ENCODE data around the gene RUBCNL. TPM values are rescaled to one million over a fixed set of nuclear protein-coding genes. Genes with fewer than 3 reads are reported as not detected.

The RUBCNL gene
- total RNA-seq, 2 donors from 2014 or later = 2.1 to 2.3 TPM

GRCh38 chr13:46354156-46355087, 32.6 kb downstream of the RUBCNL start:
- Histone ChIP-seq H3K4me1 (no peaks in the 10 kb centered on the region), H3K27ac (peak overlapping the region in 1 of 4 donors; percentile 52), H3K9me3 (no peaks in the 10 kb centered on the region), H3K4me3 (no peak overlapping the region), H3K36me3 (replicated peaks in 1 of 2; ENCODE audit: insufficient read depth in 1 of 2, low read depth in 2 of 2) (no peaks in the 10 kb centered on the region), H3K27me3 (no peaks in the 10 kb centered on the region)
- TF ChIP-seq, protein P1, sequence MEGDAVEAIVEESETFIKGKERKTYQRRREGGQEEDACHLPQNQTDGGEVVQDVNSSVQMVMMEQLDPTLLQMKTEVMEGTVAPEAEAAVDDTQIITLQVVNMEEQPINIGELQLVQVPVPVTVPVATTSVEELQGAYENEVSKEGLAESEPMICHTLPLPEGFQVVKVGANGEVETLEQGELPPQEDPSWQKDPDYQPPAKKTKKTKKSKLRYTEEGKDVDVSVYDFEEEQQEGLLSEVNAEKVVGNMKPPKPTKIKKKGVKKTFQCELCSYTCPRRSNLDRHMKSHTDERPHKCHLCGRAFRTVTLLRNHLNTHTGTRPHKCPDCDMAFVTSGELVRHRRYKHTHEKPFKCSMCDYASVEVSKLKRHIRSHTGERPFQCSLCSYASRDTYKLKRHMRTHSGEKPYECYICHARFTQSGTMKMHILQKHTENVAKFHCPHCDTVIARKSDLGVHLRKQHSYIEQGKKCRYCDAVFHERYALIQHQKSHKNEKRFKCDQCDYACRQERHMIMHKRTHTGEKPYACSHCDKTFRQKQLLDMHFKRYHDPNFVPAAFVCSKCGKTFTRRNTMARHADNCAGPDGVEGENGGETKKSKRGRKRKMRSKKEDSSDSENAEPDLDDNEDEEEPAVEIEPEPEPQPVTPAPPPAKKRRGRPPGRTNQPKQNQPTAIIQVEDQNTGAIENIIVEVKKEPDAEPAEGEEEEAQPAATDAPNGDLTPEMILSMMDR (IDR thresholded peaks at IDR 0.05) = no peak
- no peak for TF ChIP-seq POLR2A (IDR thresholded peaks at IDR 0.05)
- intact Hi-C loops (cut with DNase I) = no loop called here
- ATAC-seq (no peak), DNase-seq (peak in 1 of 4 donors; percentile 23)
- WGBS, 2 donors = 77 to 84% methylated on average over 9 of the region's 9 CpGs

DNA sequence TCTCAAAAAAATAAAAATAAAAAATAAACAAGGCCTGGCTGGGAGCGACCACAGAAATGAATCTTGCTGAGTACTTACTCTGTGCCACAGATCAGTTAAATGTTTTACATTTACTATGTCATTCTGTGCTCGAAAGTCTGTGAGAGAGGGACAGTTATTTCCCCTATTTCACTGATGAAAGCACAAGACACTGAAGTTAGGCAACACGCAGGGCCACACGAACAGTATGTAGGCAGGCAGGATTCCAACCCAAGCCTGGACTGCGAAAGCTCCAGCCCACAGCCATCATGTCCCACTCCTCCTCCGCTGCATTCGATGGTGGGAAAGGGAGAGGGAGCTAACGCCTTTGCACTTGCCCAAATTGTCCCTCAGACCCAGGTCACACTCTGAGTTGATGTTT, 34.2 kb downstream of the RUBCNL start:
- Histone ChIP-seq H3K4me1 (no peaks in the 10 kb centered on the region), H3K9me3 (no peaks in the 10 kb centered on the region), H3K27ac (peak overlapping the region in 1 of 4 donors; percentile 6), H3K4me3 (no peak overlapping the region), H3K36me3 (replicated peaks in 1 of 2; ENCODE audit: insufficient read depth in 1 of 2, low read depth in 2 of 2) (no peaks in the 10 kb centered on the region), H3K27me3 (no peaks in the 10 kb centered on the region)
- ATAC-seq (no peak), DNase-seq (peak in 1 of 4 donors; percentile 46)
- 77 to 94% methylated on average over 8 of the region's 8 CpGs for WGBS, 2 donors
- TF ChIP-seq, protein P1 (IDR thresholded peaks at IDR 0.05) = no peak
- TF ChIP-seq POLR2A (IDR thresholded peaks at IDR 0.05) = no peak
- intact Hi-C loops (cut with DNase I) = no loop called here

DNA sequence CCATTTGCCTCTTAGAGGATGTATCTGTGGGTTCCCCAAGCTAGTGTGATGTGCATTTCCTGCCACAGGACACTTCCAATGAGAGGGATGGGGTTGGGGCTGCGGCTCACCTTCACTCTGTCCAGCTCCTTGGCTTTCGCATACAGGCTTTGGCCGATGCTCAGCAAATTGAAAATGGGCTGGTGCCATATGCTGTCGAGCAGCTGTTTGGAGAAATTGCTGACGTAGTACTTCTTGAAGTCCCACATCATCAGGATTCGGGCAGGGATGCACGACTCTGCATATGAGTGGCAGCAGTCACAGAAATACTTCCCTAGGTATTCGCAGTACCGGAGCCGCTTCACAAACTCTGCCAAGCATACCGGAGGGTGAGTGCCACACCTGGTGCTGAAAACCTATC, 37.0 kb downstream of the RUBCNL start:
- DNase-seq (no peak), ATAC-seq (no peak)
- TF ChIP-seq POLR2A (IDR thresholded peaks at IDR 0.05) = no peak
- TF ChIP-seq, protein P1 (IDR thresholded peaks at IDR 0.05) = no peak
- H3K4me3 ChIP-seq = no peak overlapping the region
- H3K27ac ChIP-seq = no peak overlapping the region
- intact Hi-C loops (cut with DNase I) = no loop called here
- no peaks in the 10 kb centered on the region for H3K36me3 ChIP-seq (replicated peaks in 1 of 2; ENCODE audit: insufficient read depth in 1 of 2, low read depth in 2 of 2)
- H3K27me3 ChIP-seq = no peaks in the 10 kb centered on the region
- no peaks in the 10 kb centered on the region for H3K9me3 ChIP-seq
- peaks cover 15% of the 10 kb centered on the region for H3K4me1 ChIP-seq
- WGBS, 2 donors = 93% methylated on average over 5 to 11 of the region's 11 CpGs

GRCh38 chr13:46348961-46349360, 38.1 kb downstream of the RUBCNL start:
- no peak overlapping the region for H3K27ac ChIP-seq
- intact Hi-C loops (cut with DNase I) = no loop called here
- TF ChIP-seq POLR2A (IDR thresholded peaks at IDR 0.05) = no peak
- TF ChIP-seq, protein P1 (IDR thresholded peaks at IDR 0.05) = no peak
- H3K36me3 ChIP-seq (replicated peaks in 1 of 2; ENCODE audit: insufficient read depth in 1 of 2, low read depth in 2 of 2) = no peaks in the 10 kb centered on the region
- H3K27me3 ChIP-seq = no peaks in the 10 kb centered on the region
- H3K9me3 ChIP-seq = no peaks in the 10 kb centered on the region
- 89 to 100% methylated on average over 1 of the region's 1 CpG for WGBS, 2 donors
- ATAC-seq (no peak), DNase-seq (no peak)
- no peak overlapping the region for H3K4me3 ChIP-seq
- H3K4me1 ChIP-seq = peaks cover 16% of the 10 kb centered on the region

Measured in body of pancreas (tissue), 4 donors.